ENCODE measurements around the gene CLTB.
"Not testable (repeated sequence)": the region's sequence is repeated elsewhere in the genome, so short reads cannot be mapped to it uniquely, and the experiment has no call there.

The CLTB gene, protein sequence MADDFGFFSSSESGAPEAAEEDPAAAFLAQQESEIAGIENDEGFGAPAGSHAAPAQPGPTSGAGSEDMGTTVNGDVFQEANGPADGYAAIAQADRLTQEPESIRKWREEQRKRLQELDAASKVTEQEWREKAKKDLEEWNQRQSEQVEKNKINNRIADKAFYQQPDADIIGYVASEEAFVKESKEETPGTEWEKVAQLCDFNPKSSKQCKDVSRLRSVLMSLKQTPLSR

DNA sequence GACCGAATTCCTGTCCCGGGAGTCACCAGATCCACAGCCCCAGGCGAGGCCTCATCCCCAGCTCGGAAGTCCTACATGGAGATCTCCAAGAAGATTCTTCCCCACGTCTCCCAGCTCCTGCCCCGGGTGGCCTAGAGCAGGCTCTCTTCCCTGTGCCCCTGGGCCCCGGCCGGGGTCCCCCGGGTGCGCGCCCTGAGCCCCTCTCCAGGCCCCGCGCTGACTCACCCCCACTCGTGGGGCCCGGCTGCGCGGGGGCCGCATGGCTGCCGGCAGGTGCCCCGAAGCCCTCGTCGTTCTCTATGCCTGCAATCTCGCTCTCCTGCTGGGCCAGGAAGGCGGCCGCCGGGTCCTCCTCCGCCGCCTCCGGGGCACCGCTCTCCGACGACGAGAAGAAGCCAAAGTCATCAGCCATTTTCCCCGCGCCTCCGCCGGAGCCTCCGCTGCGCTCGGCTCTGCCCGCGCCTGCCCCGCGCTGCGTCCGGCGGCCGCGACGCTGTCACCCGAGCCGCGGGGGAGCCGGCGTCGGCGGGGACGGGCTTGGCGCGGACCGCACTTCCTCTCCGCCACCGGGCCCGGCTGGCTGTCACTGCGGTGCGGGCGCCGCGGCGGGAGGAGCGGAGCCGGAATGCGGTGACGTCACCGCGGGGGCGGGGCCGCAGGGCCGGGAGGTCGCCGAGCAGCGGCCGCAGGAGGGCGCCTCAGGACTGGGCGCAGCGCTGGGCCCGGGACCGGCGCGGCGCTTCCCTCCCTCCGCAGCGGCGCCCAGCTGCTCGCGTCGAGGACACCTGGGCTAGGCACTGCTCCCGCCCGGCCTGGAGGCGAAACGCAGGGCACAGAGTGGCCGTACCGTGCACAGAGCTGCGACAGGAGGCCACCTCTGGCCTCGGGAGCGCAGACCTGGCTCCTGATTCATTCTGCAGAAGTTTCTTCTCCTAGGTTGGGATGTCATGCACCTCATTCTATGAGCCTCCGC, at the start of gene CLTB:
CLTB (minus strand) TSS at position 588 of the 973 bp plus-strand sequence; CDS start at position 412, 176 bp downstream.
- peak; percentile 77 for FAIRE-seq

DNA sequence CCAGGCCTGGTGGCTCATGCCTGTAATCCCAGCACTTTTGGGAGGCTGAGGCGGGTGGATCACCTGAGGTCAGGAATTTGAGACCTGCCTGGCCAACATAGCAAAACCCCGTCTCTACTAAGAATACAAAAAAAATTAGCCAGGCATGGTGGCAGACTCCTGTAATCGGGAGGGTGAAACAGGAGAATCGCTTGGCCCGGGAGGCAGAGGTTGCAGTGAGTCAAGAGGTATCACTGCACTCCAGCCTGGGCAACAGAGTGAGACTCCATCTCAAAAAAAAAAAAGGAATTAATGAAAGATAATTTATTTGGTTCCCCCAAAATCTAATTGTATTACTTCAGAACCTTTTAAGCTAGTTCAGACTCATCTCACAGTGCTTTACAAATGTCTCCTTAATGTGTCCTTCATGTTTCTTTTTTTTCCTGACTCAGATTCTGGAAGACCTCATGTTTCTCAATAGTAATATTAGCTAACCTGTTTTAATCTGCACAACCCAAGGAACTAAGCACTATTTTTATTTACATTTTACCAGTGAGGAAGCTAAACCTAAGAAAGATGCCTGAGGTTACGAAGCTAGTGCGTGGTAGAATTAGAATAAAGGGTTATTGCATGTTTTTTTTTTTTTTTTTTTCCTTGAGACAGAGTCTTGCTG, 46.9 kb upstream of the CLTB start:
- DNase-seq (ENCODE audit: insufficient read length, low spot score) = no peak
- no peak for FAIRE-seq

More for the DNA sequence above, at the start of gene CLTB:
- peak; percentile 81 for DNase-seq (ENCODE audit: insufficient read length, low spot score)

DNA sequence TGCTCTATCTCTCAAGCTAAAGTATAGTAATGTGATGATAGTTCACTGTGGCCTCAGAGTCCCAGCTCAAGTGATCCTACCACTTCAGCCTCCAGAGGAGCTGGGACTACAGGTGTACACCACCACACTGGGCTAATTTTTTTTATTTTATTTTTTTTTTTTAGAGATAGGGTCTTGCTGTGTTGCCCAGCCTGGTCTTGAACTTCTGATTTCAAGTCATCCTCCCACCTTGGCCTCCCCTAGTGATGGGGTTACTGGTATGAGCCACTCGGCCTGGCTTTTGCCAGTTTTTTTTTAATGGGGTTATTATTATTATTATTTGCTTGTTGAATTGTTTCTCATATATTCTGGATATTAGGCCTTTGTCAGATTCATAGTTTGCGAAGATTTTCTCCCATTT, 45.0 kb upstream of the CLTB start:
- FAIRE-seq (no peak), DNase-seq (ENCODE audit: insufficient read length, low spot score) (no peak)

DNA sequence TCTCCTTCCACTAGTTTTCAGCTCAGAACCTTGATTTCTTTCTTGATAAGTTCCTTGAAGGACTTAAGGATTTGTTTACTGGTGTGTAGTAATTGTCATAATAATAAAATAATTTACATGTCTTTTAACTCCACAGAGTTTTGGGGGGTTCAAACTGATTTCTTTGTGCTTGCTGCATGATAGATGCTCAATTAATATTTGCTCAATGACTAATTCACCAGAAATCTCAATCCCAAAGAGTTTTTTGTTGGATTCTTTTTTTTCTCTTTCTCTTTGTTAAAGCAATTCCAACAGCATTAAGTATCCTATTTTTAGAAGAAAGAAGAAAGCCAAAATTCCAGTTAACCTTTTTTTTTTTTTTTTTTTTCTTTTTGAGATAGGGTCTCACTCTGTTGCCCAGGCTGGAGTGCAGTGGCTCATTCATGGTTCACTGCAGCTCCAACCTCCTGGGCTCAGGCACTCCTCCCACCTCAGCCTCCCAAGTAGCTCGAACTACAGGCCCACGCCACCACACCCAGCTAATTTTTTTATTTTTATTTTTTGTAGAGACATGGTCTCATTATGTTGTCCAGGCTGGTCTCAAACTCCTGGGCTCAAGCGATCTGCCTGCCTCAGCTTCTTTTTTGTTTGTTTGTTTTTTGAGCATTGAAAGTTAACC, 42.7 kb upstream of the CLTB start:
- DNase-seq (ENCODE audit: insufficient read length, low spot score) (no peak), FAIRE-seq (no peak)

DNA sequence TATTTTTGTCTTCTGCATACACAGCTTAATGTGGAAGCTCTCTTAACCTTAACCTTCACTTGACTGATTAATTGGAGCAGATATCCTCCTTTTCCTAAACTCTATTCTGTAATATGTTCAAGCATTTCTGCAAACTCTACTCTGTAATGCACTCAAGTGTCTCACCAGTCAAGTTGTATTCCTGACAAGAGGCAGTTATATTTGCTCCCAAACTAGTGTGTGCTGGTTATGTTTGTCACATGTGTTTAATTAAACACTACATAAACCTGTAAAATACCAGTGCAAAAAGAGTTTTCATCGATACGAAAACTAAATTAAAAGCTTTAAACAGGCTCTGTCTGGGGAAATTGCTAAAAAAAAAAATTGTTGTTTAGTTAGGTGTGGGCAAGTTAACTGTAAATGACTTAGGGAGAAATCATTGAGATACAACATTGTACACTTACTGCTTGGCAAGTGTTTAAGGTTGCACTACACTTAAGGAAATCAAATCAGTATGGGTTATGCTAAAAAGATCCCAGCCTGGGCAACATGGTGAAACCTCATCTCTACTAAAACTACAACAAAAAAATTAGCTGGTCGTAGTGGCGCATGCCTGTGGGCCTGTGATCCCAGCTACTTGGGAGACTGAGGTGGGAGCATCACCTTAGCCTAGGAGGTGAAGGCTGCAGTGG, 38.5 kb upstream of the CLTB start:
- no peak for FAIRE-seq
- DNase-seq (ENCODE audit: insufficient read length, low spot score) = no peak

DNA sequence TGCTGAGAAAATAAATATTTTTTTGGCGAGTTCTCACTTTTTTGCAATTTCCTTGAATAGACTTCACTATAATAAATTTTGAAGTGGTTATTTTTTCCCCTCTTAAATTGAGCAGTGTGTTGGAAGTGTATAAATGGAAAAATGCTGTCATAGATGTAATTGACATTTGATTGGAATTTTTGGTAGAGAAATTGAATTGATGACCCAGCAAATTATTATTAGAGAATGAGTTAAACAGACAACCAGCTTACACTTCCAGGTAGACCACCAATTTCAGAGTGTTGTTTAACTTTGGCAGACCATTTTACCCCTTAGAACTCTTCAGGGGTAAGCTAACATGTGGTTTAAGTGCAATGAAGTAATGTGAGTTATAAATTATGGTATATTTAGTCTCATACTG, 33.7 kb upstream of the CLTB start:
- DNase-seq (ENCODE audit: insufficient read length, low spot score) (no peak), FAIRE-seq (no peak)

DNA sequence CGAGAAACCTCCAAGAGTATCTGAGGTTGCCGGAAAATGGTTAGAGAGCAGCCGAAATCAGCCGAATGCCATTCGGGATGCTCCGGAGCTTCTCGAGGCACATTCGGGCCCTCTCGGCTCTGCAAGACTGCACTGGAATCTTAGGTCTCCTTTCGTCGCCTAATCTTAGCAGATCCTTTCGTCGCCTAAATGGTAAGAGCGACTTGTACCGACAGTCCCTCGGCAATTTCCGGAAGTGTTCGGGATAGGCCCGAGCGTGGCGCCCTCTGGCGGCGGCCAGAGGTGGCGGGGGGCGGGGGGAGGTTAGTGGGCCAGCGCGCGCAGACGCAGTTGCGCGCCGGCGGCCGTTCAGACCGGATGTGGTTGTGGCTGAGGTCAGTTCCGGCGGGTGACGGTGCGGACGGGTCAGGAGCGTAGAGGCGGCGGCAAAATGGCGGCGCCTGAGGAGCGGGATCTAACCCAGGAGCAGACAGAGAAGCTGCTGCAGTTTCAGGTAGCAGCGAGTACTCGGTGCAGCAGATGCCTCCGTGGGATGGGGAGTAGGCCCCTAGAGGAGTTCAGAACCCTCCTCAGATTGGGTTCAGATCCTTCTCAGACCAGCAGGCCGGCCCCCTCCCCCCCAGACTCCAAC, 31.8 kb upstream of the CLTB start, which contains the start of gene FAF2:
FAF2 (plus strand) TSS at position 408 of the 631 bp plus-strand sequence; CDS start at position 431, 23 bp downstream.
- FAIRE-seq (peak; percentile 90), DNase-seq (ENCODE audit: insufficient read length, low spot score) (peak; percentile 98)

DNA sequence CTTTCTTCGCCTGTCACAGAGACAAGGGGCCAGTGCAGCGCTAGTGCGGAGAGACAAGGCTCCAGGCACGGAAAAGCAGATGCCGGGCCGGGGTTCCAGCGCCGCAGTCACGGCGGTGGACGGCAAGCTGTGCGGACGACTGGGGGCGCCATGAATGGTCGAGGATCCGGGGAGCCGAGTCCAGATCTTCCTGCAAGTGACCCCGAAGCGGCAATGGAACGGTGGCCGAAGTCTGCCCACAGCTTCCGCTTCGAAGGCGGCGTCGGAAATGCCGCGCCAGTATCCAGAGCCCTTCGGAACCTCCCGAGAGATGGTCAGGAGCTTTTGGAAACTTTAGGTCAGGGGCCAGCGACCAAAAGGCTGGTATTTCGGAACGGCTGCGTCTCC, 31.2 kb upstream of the CLTB start:
- DNase-seq (ENCODE audit: insufficient read length, low spot score) = peak; percentile 49
- no peak for FAIRE-seq

DNA sequence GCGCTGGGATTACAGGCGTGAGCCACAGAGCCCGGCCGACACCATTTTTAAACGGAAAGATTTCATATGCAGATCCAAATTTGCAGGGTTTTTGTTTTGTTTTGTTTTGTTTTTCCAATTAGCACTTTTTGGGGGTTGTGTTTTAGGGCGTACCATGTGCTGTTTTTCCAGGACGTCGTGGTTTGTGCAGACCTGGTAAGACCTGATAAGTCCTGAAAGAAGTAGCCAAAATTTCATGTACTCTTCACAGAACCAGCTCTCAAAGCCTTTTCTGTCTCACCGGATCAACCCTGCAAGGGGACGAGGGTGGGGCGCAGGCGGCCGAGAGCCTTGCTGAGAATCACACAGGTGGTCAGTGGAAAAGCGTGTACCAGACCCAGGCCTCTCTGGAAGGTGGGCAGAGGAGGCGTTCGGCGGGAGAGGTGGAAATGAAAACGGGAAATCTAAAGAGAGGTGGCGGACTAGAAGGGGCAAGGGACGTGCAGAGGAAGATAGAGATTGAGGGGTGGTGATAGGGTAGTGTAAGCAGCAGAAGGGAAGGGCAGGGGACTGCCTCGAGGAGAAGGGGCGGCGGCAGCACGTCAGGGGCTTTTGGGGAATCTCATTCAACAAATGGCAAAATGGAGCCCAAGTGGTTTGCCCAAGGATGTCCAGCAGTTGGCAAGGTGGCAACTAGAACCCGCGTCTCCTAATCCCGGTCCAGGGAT, 30.7 kb upstream of the CLTB start:
- no peak for DNase-seq (ENCODE audit: insufficient read length, low spot score)
- FAIRE-seq = no peak

DNA sequence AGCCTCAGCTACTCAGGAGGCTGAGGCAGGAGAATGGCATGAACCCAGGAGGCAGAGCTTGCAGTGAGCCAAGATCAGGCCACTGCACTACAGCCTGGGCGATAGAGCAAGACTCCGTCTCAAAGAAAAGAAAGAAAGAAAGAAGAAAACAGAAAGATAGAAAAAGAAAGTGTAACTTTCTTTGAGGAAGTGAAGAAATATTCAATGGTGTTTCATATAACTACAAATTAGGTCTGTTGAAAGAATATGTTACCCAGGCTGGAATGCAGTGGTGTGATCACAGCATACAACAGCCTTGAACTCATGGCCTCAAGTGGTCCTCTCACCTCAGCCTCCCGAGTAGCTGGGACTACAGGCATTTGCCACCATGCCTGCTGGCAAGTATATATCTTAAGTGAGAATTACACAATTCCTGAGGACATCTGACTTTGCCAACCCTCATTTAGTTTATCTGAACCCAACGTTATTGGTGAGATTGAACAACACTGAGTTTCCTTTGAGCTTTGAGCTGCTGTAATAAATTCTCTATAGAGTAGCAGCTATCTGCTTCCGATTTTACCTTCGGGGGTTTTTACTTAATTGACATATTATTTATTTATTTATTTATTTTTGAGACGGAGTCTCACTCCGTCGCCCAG, 29.8 kb upstream of the CLTB start:
- DNase-seq (ENCODE audit: insufficient read length, low spot score) = no peak
- no peak for FAIRE-seq

DNA sequence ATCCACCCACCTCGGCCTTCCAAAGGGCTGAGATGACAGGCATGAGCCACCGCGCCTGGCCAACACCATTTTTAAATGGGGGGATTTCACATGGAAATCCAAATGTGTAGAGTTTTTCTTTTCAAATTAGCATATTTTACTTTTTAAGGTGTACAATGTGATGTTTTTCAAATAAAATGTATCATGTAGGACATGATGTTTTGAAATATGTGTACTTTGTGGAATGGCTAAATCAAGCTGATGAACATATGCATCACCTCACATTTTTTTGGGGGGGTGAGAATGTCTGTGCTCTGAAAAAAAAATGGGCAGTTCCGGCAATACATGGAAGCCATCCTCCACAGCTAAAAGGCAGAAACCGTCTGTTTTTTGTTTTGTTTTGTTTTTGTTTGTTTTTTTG, 28.4 kb upstream of the CLTB start:
- FAIRE-seq (no peak), DNase-seq (ENCODE audit: insufficient read length, low spot score) (no peak)

DNA sequence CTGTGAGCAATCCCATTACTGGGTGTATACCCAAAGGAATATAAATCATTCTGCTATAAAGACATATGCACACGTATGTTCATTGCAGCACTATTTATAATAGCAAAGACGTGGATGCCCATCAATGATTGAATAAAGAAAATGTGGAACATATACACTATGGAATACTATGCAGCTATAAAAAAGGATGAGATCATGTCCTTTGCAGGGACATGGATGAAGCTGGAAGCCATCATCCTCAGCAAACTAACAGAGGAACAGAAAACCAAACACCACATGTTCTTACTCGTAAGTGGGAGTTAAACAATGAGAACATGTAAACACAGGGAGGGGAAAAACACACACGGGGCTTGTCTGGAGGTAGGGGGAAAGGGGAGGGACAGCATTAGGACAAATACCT, 26.6 kb upstream of the CLTB start:
- FAIRE-seq; DNase-seq (ENCODE audit: insufficient read length, low spot score): not testable (repeated sequence)

DNA sequence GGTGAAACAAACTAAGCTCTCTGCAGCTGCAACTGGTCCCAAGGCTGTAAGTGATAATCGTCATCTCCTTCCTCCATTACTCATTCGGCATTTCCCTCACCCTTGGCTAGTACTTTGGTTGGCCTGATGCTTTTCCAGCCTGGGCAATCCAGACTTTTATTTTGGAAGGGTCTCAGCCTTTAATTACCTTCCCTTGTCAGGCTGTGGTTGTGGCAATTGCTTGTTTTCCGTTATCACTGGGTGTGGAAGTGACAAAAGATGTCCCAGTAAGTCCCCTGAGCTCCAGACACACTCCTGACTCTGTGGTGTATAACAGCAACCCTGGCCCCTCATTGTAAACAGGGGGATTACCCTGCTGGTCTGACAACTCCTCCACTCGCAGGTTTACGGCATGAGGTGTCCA, 25.6 kb upstream of the CLTB start:
- DNase-seq (ENCODE audit: insufficient read length, low spot score) (no peak), FAIRE-seq (no peak)

DNA sequence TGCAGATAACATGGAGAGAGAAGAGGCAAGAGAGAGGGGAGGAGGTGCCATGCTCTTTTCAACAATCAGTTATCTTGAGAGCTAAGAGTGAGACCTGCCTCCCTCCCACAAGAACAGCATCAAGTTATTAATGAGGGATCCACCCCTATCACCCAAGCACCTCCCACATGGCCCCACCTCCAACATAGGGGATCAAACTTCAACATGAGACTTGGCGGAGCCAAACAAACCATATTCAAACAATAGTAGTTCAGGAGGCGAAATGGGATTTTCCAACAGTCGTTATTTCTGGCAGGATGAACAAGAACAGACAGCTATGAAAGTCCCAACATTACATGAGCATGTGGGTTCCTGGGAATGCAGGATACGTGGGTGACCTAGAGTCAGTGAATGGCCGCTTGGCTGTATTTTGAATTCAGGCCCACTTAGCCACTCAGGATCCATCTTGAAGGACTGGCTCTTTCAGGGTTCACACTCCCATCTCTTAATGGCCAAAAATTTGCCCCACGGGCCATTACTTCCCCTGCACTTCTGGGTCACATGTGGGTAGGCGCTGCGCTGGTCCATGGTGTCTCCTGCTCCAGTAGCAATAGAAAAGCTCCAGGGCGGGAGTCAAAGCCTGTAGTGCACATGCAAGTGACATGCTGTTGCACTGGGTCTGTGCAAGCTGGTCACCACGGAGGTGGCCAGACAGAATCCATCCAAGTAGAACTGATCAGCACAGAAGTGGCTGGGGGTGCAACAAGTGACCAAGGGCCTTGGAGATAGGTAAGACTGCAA, 24.8 kb upstream of the CLTB start:
- FAIRE-seq (no peak), DNase-seq (ENCODE audit: insufficient read length, low spot score) (no peak)

DNA sequence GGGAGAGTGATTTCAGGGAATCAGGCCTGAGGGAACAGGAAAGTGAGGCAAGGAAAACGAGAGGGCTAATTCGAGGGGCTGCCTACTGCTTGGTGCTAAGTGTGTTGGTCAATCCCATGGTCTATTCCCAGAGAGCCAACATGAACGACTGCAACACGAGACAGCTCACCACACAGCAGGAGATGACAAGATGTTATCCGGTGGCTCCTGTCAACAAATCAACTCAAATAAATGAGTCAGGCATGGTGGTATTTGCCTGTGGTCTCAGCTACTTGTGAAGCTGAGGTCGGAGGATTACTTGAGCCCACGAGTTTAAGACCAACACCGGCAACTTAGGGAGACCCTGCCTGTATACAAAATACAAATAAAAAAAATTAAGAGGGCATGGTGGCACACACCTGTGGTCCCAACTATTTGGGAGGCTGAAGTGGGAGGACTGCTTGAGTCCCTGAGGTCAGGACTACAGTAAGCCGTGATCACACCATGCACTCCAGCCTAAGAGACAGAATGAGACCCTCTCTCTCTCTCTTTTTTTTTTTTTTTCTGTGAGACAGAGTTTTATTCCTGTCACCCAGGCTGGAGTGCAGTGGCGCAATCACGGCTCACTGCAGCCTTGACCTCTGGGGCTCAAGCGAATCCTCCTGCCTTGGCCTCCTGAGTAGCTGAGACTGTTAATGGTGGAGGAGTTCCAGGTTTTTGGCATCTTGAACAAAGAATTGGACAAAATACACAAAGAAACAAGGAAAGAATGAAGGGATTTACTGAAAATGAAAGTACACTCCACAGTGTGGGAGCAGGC, 22.8 kb upstream of the CLTB start:
- peak; percentile 76 for DNase-seq (ENCODE audit: insufficient read length, low spot score)
- peak; percentile 85 for FAIRE-seq

DNA sequence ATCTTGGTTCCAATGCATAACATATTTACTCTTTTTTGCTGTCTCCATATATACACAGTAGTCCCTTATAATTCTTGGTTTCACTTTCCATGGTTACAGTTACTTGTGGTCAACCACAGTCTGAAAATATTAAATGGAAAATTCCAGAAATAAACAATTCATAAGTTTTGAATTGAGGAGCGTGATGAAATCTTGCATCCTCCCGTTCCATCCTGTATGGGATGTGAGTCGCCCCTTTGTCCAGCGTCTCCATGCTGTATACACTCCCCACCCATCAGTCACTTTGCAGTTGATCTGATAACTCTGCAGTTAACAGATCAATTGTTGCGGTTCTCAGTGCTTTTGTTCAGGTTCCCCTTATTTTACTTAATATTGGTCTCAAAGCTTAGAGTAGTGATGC, 20.3 kb upstream of the CLTB start:
- DNase-seq (ENCODE audit: insufficient read length, low spot score) = no peak
- no peak for FAIRE-seq

DNA sequence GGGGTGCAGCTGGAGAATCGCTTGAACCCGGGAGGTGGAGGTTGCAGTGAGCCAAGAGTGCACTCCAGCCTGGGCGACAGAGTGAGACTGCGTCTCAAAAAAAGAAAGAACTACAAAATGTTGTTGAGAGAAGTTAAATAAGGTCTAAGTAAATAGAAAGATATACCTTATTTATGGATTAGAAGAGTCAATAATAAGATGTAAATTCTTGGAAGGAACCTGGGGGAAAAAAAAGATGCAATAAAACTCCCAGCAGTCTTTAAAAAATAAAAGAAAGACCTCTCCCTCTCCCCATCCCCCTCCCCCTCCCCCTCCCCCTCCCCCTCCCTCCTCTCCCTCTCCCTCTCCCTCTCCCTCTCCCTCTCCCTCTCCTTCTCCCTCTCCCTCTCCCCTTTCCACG, 16.4 kb upstream of the CLTB start:
- FAIRE-seq (no peak), DNase-seq (ENCODE audit: insufficient read length, low spot score) (no peak)

All from HTR-8/SVneo (cell line).